H1 (cell line): ENCODE results near the gene EPB41L4A. TPM values are rescaled to one million over a fixed set of nuclear protein-coding genes. Genes with fewer than 3 reads are reported as not detected.

Experiments
- CTCF ChIA-PET: fragments of 300-600 bp; sonication (Branson Sonifier 250); formaldehyde crosslinking; loops from one replicate; lab custom pipeline; 2021; ENCODE audit not compliant: partially characterized antibody; lab: Charles Lee
- POLR2A ChIA-PET: fragments of 300-600 bp; sonication (Branson Sonifier 250); formaldehyde crosslinking; loops from one replicate; lab custom pipeline; 2021; ENCODE audit warnings: inconsistent platforms; ENCODE audit not compliant: partially characterized antibody; lab: Charles Lee
- DNase-seq, 2 experiments: peaks; one replicate each; pipeline versions ENCODE4 v3.0.0 to v3.0.0-alpha.2; 2010 to 2022; ENCODE audit warnings: low spot score in 2 of 2, low read depth in 1 of 2, mixed read lengths in 1 of 2
- FAIRE-seq: peaks from 2 replicates; lab custom pipeline; 2011; peaks lifted over from hg19 to GRCh38; lab: Jason Lieb, UNC
- H2AFZ ChIP-seq: 2 replicates; pipeline ENCODE4 v1.8.1; 2012; ENCODE audit warnings: low read length, inconsistent platforms
- H2AK5ac ChIP-seq: 2 replicates; pipeline ENCODE4 v1.6.1; 2013; ENCODE audit warnings: low read depth, low read length
- H2BK120ac ChIP-seq: replicated peaks from 2 replicates; pipeline ENCODE3; 2013; ENCODE audit warnings: low read depth, low read length, inconsistent platforms
- H2BK12ac ChIP-seq: 2 replicates; pipeline ENCODE4 v1.6.1; 2013; ENCODE audit warnings: low read depth, low read length
- H2BK15ac ChIP-seq: 2 replicates; pipeline ENCODE4 v1.6.1; 2013; ENCODE audit warnings: low read length
- H2BK20ac ChIP-seq: 2 replicates; pipeline ENCODE4 v1.6.1; 2013; ENCODE audit warnings: low read length
- H2BK5ac ChIP-seq: 2 replicates; pipeline ENCODE4 v1.6.1; 2013; ENCODE audit warnings: low read depth, low read length
- H3K14ac ChIP-seq: 2 replicates; pipeline ENCODE4 v1.6.1; 2013; ENCODE audit warnings: inconsistent platforms; ENCODE audit not compliant: insufficient read length
- H3K18ac ChIP-seq: 2 replicates; pipeline ENCODE4 v1.6.1; 2013; ENCODE audit warnings: low read length; ENCODE audit errors: extremely low read depth
- H3K23ac ChIP-seq: 2 replicates; pipeline ENCODE4 v1.6.1; 2013; ENCODE audit warnings: inconsistent platforms; ENCODE audit not compliant: insufficient read length
- H3K23me2 ChIP-seq: 2 replicates; pipeline ENCODE4 v1.6.1; 2013; ENCODE audit warnings: low read depth, low read length
- H3K27ac ChIP-seq: 2 replicates; pipeline ENCODE4 v1.6.1; 2011; ENCODE audit warnings: low read depth, low read length, inconsistent platforms
- H3K27me3 ChIP-seq, 4 experiments: replicated peaks in 1 of 4; 1 replicate in 1 of 4; 2 replicates in 3 of 4; pipeline versions ENCODE4 v1.6.1 to v1.8.1; 2011 to 2013; ENCODE audit warnings: low read length in 3 of 4, mild to moderate bottlenecking in 3 of 4, inconsistent platforms in 2 of 4, mixed read lengths in 2 of 4, moderate library complexity in 1 of 4; ENCODE audit not compliant: control insufficient read depth in 3 of 4, insufficient read depth in 3 of 4; ENCODE audit errors: extremely low read depth in 1 of 4
- H3K36me3 ChIP-seq, 4 experiments: 2 replicates each; pipeline versions ENCODE4 v1.6.1 to v1.8.1; 2011 to 2013; ENCODE audit warnings: mild to moderate bottlenecking in 4 of 4, low read length in 3 of 4, moderate library complexity in 2 of 4, control low read depth in 1 of 4, inconsistent platforms in 1 of 4; ENCODE audit not compliant: insufficient read depth in 4 of 4, control insufficient read depth in 2 of 4
- H3K4ac ChIP-seq: replicated peaks from 2 replicates; pipeline ENCODE3; 2013; ENCODE audit warnings: low read length, low read depth, mixed read lengths, inconsistent platforms; ENCODE audit not compliant: insufficient read length
- H3K4me1 ChIP-seq, 4 experiments: replicated peaks in 1 of 4; 1 replicate in 1 of 4; 2 replicates in 3 of 4; pipeline versions ENCODE4 v1.6.1 to v1.8.1; 2011 to 2013; ENCODE audit warnings: low read length in 3 of 4, inconsistent platforms in 2 of 4, mixed read lengths in 1 of 4; ENCODE audit not compliant: insufficient read depth in 4 of 4, control insufficient read depth in 3 of 4
- H3K4me2 ChIP-seq, 2 experiments: 2 replicates each; pipeline versions ENCODE4 v1.6.1 to v1.8.1; 2011 to 2013; ENCODE audit warnings: low read depth in 2 of 2, low read length in 2 of 2, control low read depth in 1 of 2, inconsistent platforms in 1 of 2, mild to moderate bottlenecking in 1 of 2; ENCODE audit not compliant: insufficient read depth in 1 of 2
- H3K4me3 ChIP-seq, 4 experiments: fragments of 200-600, 300-600 bp in 1 of 4; sonication (generic), shearing (Covaris generic), sonication (Bioruptor Twin) in 1 of 4; 2 replicates each; pipeline versions ENCODE4 v1.5.1 to v1.8.1; 2011 to 2016; ENCODE audit warnings: low read length in 4 of 4, low read depth in 3 of 4, control low read depth in 2 of 4, inconsistent platforms in 2 of 4, mild to moderate bottlenecking in 2 of 4, mixed read lengths in 1 of 4, moderate library complexity in 1 of 4; ENCODE audit not compliant: insufficient read depth in 2 of 4; ENCODE audit errors: extremely low read depth in 1 of 4
- H3K56ac ChIP-seq: replicated peaks from 2 replicates; pipeline ENCODE3; 2013; ENCODE audit warnings: low read depth, mild to moderate bottlenecking, mixed read lengths, low read length, inconsistent platforms; ENCODE audit not compliant: insufficient read length
- H3K79me1 ChIP-seq: 2 replicates; pipeline ENCODE4 v1.6.1; 2013; ENCODE audit warnings: low read depth, low read length, control low read depth
- H3K79me2 ChIP-seq, 2 experiments: 2 replicates each; pipeline versions ENCODE4 v1.6.1 to v1.8.1; 2012 to 2013; ENCODE audit warnings: low read length in 2 of 2, mild to moderate bottlenecking in 2 of 2, inconsistent platforms in 1 of 2; ENCODE audit not compliant: insufficient read depth in 2 of 2, control insufficient read depth in 1 of 2
- H3K9ac ChIP-seq, 4 experiments: replicated peaks in 1 of 4; 1 replicate in 1 of 4; 2 replicates in 3 of 4; pipeline versions ENCODE4 v1.6.1 to v1.8.1; 2011 to 2013; ENCODE audit warnings: low read depth in 3 of 4, low read length in 3 of 4, control low read depth in 2 of 4, mild to moderate bottlenecking in 2 of 4, moderate library complexity in 2 of 4, inconsistent platforms in 1 of 4; ENCODE audit errors: extremely low read depth in 1 of 4
- H3K9me3 ChIP-seq, 2 experiments: 2 replicates each; pipeline versions ENCODE4 v1.6.1 to v1.8.1; 2012 to 2013; ENCODE audit warnings: mild to moderate bottlenecking in 2 of 2, moderate library complexity in 2 of 2, control low read depth in 1 of 2, inconsistent platforms in 1 of 2, low read depth in 1 of 2, low read length in 1 of 2, mixed read lengths in 1 of 2; ENCODE audit not compliant: insufficient read depth in 2 of 2
- H4K20me1 ChIP-seq, 2 experiments: replicated peaks in 1 of 2; 2 replicates each; pipeline versions ENCODE3 to v1.8.1; 2011 to 2013; ENCODE audit warnings: inconsistent platforms in 2 of 2, low read length in 2 of 2, mild to moderate bottlenecking in 1 of 2; ENCODE audit not compliant: insufficient read depth in 2 of 2, control insufficient read depth in 1 of 2
- H4K5ac ChIP-seq: 2 replicates; pipeline ENCODE4 v1.6.1; 2013; ENCODE audit warnings: low read length, low read depth, mixed read lengths, inconsistent platforms; ENCODE audit not compliant: insufficient read length
- H4K8ac ChIP-seq: 2 replicates; pipeline ENCODE4 v1.8.0; 2013; ENCODE audit warnings: mild to moderate bottlenecking, moderate library complexity, low read length, inconsistent platforms; ENCODE audit not compliant: insufficient read depth; ENCODE audit errors: extremely low read depth
- H4K91ac ChIP-seq: replicated peaks from 2 replicates; pipeline ENCODE3; 2013; ENCODE audit warnings: low read length, mixed read lengths, inconsistent platforms; ENCODE audit not compliant: insufficient read length
- ASH2L ChIP-seq: fragments of 200-600, 300-600 bp; sonication (generic); IDR thresholded peaks from one replicate; pipeline ENCODE4 v1.7.1; 2017; ENCODE audit warnings: low read length
- CREB1 ChIP-seq: IDR thresholded peaks from 2 replicates; pipeline ENCODE4 v1.6.1; 2012; ENCODE audit warnings: inconsistent platforms
- MAFK ChIP-seq: IDR thresholded peaks from 2 replicates; pipeline ENCODE4 v1.6.1; 2012; ENCODE audit warnings: low read depth, mild to moderate bottlenecking, improper control_type of control experiment, low read length
- NANOG ChIP-seq: IDR thresholded peaks from 2 replicates; pipeline ENCODE4 v1.6.1; 2011; ENCODE audit warnings: low read length, low read depth, mild to moderate bottlenecking, inconsistent platforms; ENCODE audit not compliant: insufficient read depth, poor library complexity, severe bottlenecking
- SIRT6 ChIP-seq: IDR thresholded peaks from one replicate; pipeline ENCODE4 v1.7.1; 2012; ENCODE audit warnings: low read length, inconsistent platforms
- SP2 ChIP-seq: IDR thresholded peaks from 2 replicates; pipeline ENCODE4 v1.6.1; 2012; ENCODE audit warnings: mild to moderate bottlenecking, low read length, inconsistent platforms
- SRF ChIP-seq: IDR thresholded peaks from 2 replicates; pipeline ENCODE4 v1.6.1; 2011; ENCODE audit warnings: mild to moderate bottlenecking, low read depth, low read length, moderate library complexity
- TEAD4 ChIP-seq: IDR thresholded peaks from 2 replicates; pipeline ENCODE4 v1.6.1; 2012; ENCODE audit warnings: low read depth, low read length, inconsistent platforms, mixed read lengths
- WGBS, 2 experiments: shearing (Covaris generic) in 1 of 2; methylation state at CpG; one replicate each; pipeline versions ENCODE4 v1.1.6 to v1.1.7; 2013 to 2015; ENCODE audit warnings: low lambda C conversion rate in 2 of 2, mixed read lengths in 2 of 2, inconsistent platforms in 1 of 2, low coverage in 1 of 2, missing lambda C conversion rate in 1 of 2; ENCODE audit not compliant: insufficient replicate concordance in 2 of 2, insufficient coverage in 1 of 2, insufficient read length in 1 of 2; ENCODE audit errors: extremely low coverage in 1 of 2, missing lambda C conversion rate in 1 of 2; 5-methylcytosine and 5-hydroxymethylcytosine counted together
- polyA plus RNA-seq, 7 experiments: library from polyadenylated mRNA; depleted of rRNA in 3 of 7; stranded (reverse) in 5 of 7; unstranded in 2 of 7; fragments of >200 nt in 5 of 7; fragments of 200-250 nt in 2 of 7; gene quantifications; 1 replicate in 5 of 7; 2 replicates in 1 of 7; 4 replicates in 1 of 7; pipeline versions ENCODE4 v1.2.1 to v1.2.3, GENCODE V29; 2011 to 2013; ENCODE audit warnings: missing spikeins in 2 of 7, mixed read lengths in 2 of 7
- total RNA-seq: library from RNA; stranded (reverse); fragmentation: NEBNext Ultra II Directional; extraction: Animal tissue kit (Norgen Biotek cat#: 25700); gene quantifications from 2 replicates; pipeline ENCODE4 v1.2.1, GENCODE V29; 2021

The EPB41L4A gene
- total and polyA plus RNA-seq, 2 of the 8 experiments (the other 6 are each of a cell fraction or from before 2014, with no cell fraction given), result 1.6 to 4.6 TPM

DNA sequence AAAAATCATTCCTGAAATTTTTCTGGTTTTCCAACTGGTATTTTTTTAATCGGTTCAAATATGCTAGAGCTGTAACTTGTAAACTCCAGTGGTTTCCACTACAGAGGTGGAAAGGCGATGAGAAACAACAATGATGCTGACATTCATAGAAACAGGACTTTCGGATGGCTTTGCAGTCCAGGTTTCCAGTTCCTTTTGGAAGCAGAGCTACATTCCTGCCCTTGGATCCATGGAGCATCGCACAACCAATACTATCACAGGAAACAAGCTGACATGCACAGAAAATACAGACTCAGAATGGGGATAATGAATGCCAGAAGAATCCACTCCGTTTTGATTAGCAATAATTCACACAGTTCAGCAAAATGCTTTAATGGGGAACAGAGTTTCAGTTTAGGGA, 140.0 kb downstream of the EPB41L4A start:
- Histone ChIP-seq H3K14ac (no peak overlapping the region), H3K27me3 (no peaks in the 10 kb centered on the region), H3K56ac (no peak overlapping the region), H2BK120ac (no peak overlapping the region), H3K27ac (no peak overlapping the region), H2AK5ac (no peak overlapping the region), H3K18ac (no peak overlapping the region), H3K36me3 (no peaks in the 10 kb centered on the region), H3K9ac (no peak overlapping the region), H4K5ac (no peak overlapping the region), H2BK15ac (no peak overlapping the region), H2BK20ac (no peak overlapping the region), H3K23ac (no peak overlapping the region), H4K20me1 (no peaks in the 10 kb centered on the region), H2AFZ (no peak overlapping the region), H4K8ac (no peak overlapping the region), H3K23me2 (no peaks in the 10 kb centered on the region), H3K4me2 (no peak overlapping the region), H3K4me3 (no peak overlapping the region), H3K9me3 (no peaks in the 10 kb centered on the region), H3K4me1 (no peaks in the 10 kb centered on the region), H2BK5ac (no peak overlapping the region), H2BK12ac (no peak overlapping the region), H3K79me2 (no peaks in the 10 kb centered on the region), H3K79me1 (no peaks in the 10 kb centered on the region), H4K91ac (no peak overlapping the region), H3K4ac (no peak overlapping the region)
- TF ChIP-seq ASH2L, result no peak
- no peak for TF ChIP-seq SP2
- TF ChIP-seq TEAD4, result no peak
- TF ChIP-seq SIRT6, result no peak
- TF ChIP-seq CREB1, result no peak
- no peak for TF ChIP-seq MAFK
- TF ChIP-seq SRF, result no peak
- TF ChIP-seq NANOG, result no peak
- WGBS, 2 experiments, result 93% methylated on average over 4 of the region's 5 CpGs; no CpG with 5 or more reads in 1 of the 2 experiments
- ChIA-PET CTCF (interaction anchor here (0.6 to 1.5 kb wide), 6 partner anchors 20 to 299 kb away, joined by 3 to 4 read pairs (median 3); no protein-coding TSS in a partner anchor), POLR2A (interaction anchor here (0.6 kb wide), 1 partner anchor 1302 kb away, joined by 4 read pairs; no protein-coding TSS in a partner anchor)
- no peak for FAIRE-seq
- DNase-seq, result no peak
